Measurements from ENCODE around the gene BAIAP2L2. TPM values are rescaled to one million over a fixed set of nuclear protein-coding genes. Genes with fewer than 3 reads are reported as not detected.

Gene BAIAP2L2
- total RNA-seq, 4 donors from 2014 or later = 0.50 to 1.7 (median 1.1) TPM

DNA sequence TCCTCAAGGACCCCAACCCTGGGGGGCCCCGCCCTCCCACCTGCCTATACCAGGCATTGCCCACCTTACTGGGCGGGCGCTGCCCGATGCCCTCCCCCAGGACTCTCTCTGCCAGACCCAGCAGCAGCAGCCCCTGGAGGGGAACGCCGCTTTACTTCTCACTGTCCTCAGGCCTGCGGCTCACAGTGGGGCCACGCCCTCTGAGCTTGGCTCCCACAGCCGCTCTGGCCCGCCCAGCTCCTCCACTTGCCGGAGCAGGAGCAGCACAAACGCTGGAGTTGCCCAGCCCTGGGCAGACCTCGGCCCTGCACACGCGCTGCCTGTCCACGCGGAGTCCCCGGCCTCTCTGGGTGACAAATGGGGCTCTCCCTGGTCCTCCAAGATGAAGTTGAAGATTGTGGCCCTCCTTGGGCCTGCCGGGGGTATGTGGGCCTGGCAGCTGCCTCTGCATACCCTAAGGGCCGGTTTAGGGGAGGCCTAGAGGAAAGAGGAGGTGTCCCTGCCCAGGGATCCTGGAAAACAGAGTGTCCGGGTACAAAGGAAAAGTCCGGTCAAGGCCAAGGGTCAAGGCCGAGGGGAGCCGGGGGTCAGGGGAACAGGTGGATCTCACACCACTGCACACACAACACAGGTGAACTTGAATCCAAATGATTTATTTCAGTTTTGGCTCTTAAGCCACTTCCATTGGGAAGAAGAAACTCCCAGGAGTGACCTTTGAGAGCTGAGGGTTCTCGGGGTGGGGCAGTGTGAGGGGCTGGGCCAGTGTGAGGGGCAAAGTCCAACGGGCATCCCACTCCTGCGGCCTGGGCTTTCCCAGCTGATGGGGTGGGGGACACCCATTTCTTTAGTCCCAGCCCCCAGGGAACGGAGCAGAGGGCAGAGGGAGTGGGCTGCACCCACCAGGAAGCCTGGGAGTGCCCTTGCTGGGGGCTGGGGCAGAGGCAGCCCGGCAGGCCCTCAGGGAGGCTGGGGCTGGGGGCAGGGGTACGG is 674 bp upstream of the BAIAP2L2 start:
- 76 to 90% methylated on average over 15 to 16 of the region's 30 CpGs for WGBS, 2 donors
- Histone ChIP-seq H3K27ac (no peak overlapping the region), H3K36me3 (no peaks in the 10 kb centered on the region), H3K9me3 (no peaks in the 10 kb centered on the region), H3K4me1 (no peaks in the 10 kb centered on the region), H3K27me3 (no peaks in the 10 kb centered on the region), H3K4me3 (replicated peaks in 1 of 3) (no peak overlapping the region)
- intact Hi-C loops (cut with DNase I) = loop anchor here (5.0 kb wide), 1 partner anchor 241 kb away; no protein-coding TSS in a partner anchor
- TF ChIP-seq POLR2A (IDR thresholded peaks at IDR 0.05) = no peak
- TF ChIP-seq, protein P1, sequence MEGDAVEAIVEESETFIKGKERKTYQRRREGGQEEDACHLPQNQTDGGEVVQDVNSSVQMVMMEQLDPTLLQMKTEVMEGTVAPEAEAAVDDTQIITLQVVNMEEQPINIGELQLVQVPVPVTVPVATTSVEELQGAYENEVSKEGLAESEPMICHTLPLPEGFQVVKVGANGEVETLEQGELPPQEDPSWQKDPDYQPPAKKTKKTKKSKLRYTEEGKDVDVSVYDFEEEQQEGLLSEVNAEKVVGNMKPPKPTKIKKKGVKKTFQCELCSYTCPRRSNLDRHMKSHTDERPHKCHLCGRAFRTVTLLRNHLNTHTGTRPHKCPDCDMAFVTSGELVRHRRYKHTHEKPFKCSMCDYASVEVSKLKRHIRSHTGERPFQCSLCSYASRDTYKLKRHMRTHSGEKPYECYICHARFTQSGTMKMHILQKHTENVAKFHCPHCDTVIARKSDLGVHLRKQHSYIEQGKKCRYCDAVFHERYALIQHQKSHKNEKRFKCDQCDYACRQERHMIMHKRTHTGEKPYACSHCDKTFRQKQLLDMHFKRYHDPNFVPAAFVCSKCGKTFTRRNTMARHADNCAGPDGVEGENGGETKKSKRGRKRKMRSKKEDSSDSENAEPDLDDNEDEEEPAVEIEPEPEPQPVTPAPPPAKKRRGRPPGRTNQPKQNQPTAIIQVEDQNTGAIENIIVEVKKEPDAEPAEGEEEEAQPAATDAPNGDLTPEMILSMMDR (IDR thresholded peaks at IDR 0.05) = no peak
- no peak for DNase-seq

DNA sequence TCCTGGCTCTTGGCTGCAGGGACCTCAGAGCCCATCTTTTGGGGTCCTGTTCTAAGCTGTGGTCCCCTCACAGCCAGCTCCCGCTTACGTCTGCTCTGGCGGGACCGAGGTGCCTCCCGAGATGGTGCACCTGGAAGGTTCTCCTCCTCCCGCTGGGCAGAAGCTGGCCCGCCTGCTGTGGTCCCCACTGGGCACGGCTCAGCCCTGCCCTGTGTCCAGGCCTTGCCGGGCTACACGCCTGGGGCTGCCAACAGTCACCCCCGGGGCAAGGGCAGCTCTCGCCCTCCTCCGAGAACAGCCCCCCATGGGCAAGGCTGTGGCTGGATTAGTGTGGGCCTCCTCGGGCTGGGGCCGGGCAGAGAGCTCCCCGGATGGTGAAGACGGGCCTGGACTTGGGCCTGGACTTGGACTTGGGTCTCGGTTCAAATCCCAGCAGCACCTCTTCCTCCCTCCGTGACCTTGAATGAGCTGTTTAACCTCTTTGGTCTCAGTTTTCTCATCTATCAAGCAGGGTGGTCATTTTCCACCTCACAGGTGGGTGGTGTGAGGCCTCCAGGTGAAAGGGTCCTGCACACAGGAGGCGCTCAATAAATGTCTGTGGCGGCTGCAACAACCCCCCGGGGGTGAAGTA is 998 bp downstream of the BAIAP2L2 start:
- intact Hi-C loops (cut with DNase I) = loop anchor here (5.0 kb wide), 1 partner anchor 243 kb away; no protein-coding TSS in a partner anchor
- Histone ChIP-seq H3K36me3 (no peaks in the 10 kb centered on the region), H3K27ac (no peak overlapping the region), H3K9me3 (no peaks in the 10 kb centered on the region), H3K4me3 (replicated peaks in 1 of 3) (no peak overlapping the region), H3K27me3 (no peaks in the 10 kb centered on the region), H3K4me1 (no peaks in the 10 kb centered on the region)
- no peak for DNase-seq
- 88 to 99% methylated on average over 7 to 8 of the region's 22 CpGs for WGBS, 2 donors
- no peak for TF ChIP-seq POLR2A (IDR thresholded peaks at IDR 0.05)
- TF ChIP-seq, protein P1 (IDR thresholded peaks at IDR 0.05) = no peak

DNA sequence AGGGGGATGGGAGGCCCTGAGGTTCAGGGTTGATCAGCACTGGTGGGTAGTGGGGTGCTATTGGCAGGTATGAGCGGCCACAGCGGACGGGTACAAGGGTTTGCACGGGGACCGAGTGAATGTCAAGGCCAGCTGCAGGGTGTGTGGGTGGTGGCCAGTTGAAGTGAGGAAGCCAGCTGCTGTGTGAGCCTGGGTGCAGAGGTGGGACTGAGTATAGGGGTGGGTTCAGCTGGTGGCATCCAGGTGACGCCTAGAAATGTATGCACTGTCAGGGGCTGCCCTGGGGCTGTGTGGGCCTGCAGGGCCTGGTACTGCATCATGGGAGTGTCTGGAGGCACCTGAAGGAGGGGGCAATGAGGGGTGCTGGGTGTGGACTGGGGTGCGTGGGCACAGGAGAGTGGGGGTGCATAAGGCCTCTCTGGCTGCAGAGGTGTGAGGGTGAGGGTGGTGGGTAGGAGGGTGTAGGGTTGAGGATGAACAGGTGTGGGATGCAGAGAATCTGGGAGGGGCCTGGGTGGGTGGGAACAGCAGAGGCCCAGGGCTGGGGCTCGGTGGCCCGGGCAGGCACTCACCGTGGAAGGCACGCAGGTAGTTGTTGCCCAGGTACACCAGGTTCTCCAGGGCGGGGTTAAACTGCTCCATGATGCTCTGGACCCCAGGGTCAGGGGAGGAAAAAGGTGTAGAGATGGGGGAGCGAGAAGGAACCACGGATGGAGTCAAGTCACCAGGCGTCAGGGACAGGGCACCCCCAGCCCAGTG is 1.7 kb downstream of the BAIAP2L2 start:
- WGBS, 2 donors = 93% methylated on average over 15 of the region's 15 CpGs
- H3K27ac ChIP-seq = no peak overlapping the region
- no peak overlapping the region for H3K4me3 ChIP-seq (replicated peaks in 1 of 3)
- no peak for DNase-seq
- H3K27me3 ChIP-seq = no peaks in the 10 kb centered on the region
- TF ChIP-seq, protein P1 (IDR thresholded peaks at IDR 0.05) = no peak
- TF ChIP-seq POLR2A (IDR thresholded peaks at IDR 0.05) = no peak
- H3K36me3 ChIP-seq = no peaks in the 10 kb centered on the region
- intact Hi-C loops (cut with DNase I) = no loop called here
- no peaks in the 10 kb centered on the region for H3K9me3 ChIP-seq
- no peaks in the 10 kb centered on the region for H3K4me1 ChIP-seq

DNA sequence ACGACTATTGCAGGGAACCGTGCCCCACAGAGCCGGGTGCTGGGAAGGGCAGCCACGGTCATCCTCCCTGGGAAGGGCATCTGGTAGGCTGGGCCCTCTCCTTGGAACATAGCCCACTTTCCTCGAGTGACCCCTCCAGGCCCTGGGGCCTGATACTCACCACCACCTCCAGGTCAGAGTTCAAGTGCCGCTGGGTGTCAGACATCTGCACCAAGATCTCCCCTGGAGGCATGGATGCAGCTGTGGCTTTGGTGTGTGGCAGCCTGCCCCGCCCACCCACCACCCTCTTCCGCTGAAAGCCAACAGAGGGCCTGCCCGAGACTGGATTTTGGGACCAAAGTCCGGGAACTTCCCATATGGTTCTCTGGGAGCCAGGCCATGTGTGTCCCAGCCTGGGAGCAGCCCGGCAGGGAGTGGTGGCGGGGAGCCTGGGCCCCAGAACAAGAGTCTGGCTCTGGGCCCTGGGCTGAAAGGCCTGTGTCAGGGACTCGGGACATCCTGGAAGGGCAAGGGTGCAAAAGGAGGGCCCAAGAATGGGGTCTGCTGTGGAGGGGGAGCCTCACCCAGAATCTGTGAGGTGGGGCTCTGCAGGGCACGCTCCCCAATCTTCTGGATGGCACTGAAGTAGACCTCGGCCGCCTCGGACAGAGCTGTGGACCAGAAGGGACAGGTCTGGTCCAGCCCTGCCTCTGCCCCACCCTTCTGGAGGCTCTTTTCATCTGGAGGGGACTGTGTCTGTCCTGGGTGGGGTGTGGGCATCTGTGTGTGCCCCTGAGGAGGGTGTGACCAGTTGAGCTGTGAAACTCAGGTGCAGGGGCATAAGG is 2.6 kb downstream of the BAIAP2L2 start:
- DNase-seq = no peak
- Histone ChIP-seq H3K4me1 (no peaks in the 10 kb centered on the region), H3K27ac (no peak overlapping the region), H3K36me3 (no peaks in the 10 kb centered on the region), H3K9me3 (no peaks in the 10 kb centered on the region), H3K27me3 (no peaks in the 10 kb centered on the region), H3K4me3 (replicated peaks in 1 of 3) (no peak overlapping the region)
- intact Hi-C loops (cut with DNase I) = no loop called here
- 76 to 85% methylated on average over 12 of the region's 17 CpGs for WGBS, 2 donors
- TF ChIP-seq POLR2A (IDR thresholded peaks at IDR 0.05) = no peak
